RWPE1 (cell line): ENCODE results near the gene TMEM119.
"Not testable (repeated sequence)": the region's sequence is repeated elsewhere in the genome, so short reads cannot be mapped to it uniquely, and the experiment has no call there.

ENCODE experiments used
- CTCF ChIA-PET: fragments of 350-600 bp; sonication (Branson Sonifier 250); formaldehyde crosslinking; extraction: SDS; loops from one replicate; lab custom pipeline; 2021; lab: Yijun Ruan, JAX
- POLR2A ChIA-PET: fragments of 400-600 bp; formaldehyde crosslinking; extraction: SDS; loops from one replicate; lab custom pipeline; 2020; ENCODE audit warnings: antibody characterized with exemption; ENCODE audit not compliant: low non-redundant PET; lab: Yijun Ruan, JAX
- DNase-seq: peaks from one replicate; pipeline ENCODE4 v3.0.0; 2012; ENCODE audit warnings: low spot score
- H3K27ac ChIP-seq: fragments of 450-650 bp; 2 replicates; pipeline ENCODE4 v1.5.1; 2017
- CTCF ChIP-seq: fragments of 450-650 bp; conservative IDR thresholded peaks from 2 replicates; pipeline ENCODE4 v1.5.1; 2017; ENCODE audit warnings: low read depth, mild to moderate bottlenecking

Gene TMEM119

GRCh38 chr12:108559007-108559655, 38.8 kb downstream of the TMEM119 start:
- ChIA-PET CTCF (interaction anchor here (0.6 kb wide), 1 partner anchor 535 kb away, joined by 3 read pairs; no protein-coding TSS in a partner anchor), POLR2A (no interaction called here)
- DNase-seq = no peak

GRCh38 chr12:108555383-108555782, 42.5 kb downstream of the TMEM119 start:
- POLR2A ChIA-PET, DNase-seq, H3K27ac ChIP-seq: not testable (repeated sequence)
- CTCF ChIA-PET = interaction anchor here (0.6 kb wide), 1 partner anchor 21 kb away, joined by 6 read pairs; no protein-coding TSS in a partner anchor

More at GRCh38 chr12:108559007-108559655, 38.8 kb downstream of the TMEM119 start:
- no peak overlapping the region for H3K27ac ChIP-seq
- no peak for TF ChIP-seq CTCF

GRCh38 chr12:108553799-108554198, 44.1 kb downstream of the TMEM119 start:
- CTCF ChIA-PET = no interaction called here

GRCh38 chr12:108551535-108551934, 46.3 kb downstream of the TMEM119 start:
- ChIA-PET CTCF (no interaction called here), POLR2A (no interaction called here)

More at GRCh38 chr12:108553799-108554198, 44.1 kb downstream of the TMEM119 start:
- no peak for TF ChIP-seq CTCF
- no peak for DNase-seq
- H3K27ac ChIP-seq = no peak overlapping the region
- POLR2A ChIA-PET = no interaction called here

GRCh38 chr12:108548954-108549521, 48.8 kb downstream of the TMEM119 start:
- no peak overlapping the region for H3K27ac ChIP-seq
- ChIA-PET CTCF (interaction anchor here (0.5 to 0.9 kb wide), 2 partner anchors 12 to 40 kb away, joined by 3 read pairs; no protein-coding TSS in a partner anchor), POLR2A (no interaction called here)
- DNase-seq = no peak
- TF ChIP-seq CTCF = no peak

More at GRCh38 chr12:108551535-108551934, 46.3 kb downstream of the TMEM119 start:
- no peak for TF ChIP-seq CTCF
- no peak for DNase-seq
- no peak overlapping the region for H3K27ac ChIP-seq

- no peak overlapping the region for H3K27ac ChIP-seq
- POLR2A ChIA-PET = no interaction called here
- CTCF ChIA-PET = no interaction called here
Observed at GRCh38 chr12:108547686-108548085, 50.2 kb downstream of the TMEM119 start.

More at GRCh38 chr12:108547686-108548085, 50.2 kb downstream of the TMEM119 start:
- no peak for DNase-seq
- TF ChIP-seq CTCF = no peak
